GM19452 (cell line): ENCODE data around the gene MGAM2.

Experiments
- ATAC-seq: cut with Tn5 transposase; IDR thresholded peaks from one replicate; pipeline ENCODE4 v1.9.1; 2021; ENCODE audit not compliant: unreplicated experiment

The MGAM2 gene

DNA sequence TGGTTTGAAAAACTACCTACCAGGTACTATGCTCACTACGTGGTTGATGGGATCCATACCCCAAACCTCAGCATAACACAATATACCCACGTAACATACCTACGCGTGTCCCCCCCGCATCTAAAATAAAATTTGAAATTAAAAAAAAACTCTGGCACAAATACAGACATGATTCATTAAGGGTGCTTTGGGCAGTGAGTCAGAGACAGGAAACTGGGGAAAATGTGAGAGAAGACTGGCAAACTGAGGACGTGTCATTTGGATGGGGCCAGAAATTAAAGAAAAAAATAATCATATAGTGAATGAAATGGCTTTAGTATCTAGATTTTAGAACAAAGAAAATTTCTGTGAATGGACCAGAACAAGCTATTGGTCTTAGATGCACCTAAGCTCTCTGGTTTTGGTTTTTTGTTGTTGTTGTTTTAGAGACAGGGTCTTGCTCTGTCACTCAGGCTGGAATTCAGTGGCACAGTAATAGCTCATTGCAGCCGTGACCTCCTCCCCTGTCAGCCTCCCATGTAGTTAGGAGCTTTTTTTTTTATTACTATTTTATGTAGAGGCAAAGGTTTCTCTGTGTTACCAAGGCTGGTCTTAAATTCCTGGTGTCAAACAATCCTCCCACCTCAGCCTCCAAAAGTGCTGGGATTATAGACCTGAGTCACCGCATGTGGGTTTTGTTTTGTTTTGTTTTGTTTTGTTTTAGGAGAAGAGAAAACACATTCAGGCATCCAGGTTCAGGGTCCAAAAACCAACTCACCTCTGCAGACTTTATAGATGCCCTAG, 152.3 kb downstream of the MGAM2 start:
- no peak for ATAC-seq
